Neural cell (in vitro differentiated cells): ENCODE data around the gene CCDC80. TPM values are rescaled to one million over a fixed set of nuclear protein-coding genes. Genes with fewer than 3 reads are reported as not detected.

Experiments used
- H2AFZ ChIP-seq: fragments of 200-600, 300-800 bp; sonication (generic), shearing (Covaris generic); 2 replicates; pipeline ENCODE4 v1.6.0; 2014; ENCODE audit warnings: low read depth, mild to moderate bottlenecking, antibody characterized with exemption, low read length, moderate library complexity
- H3F3A ChIP-seq: fragments of 200-600 bp; shearing (Covaris generic); 2 replicates; pipeline ENCODE4 v1.6.1; 2016; ENCODE audit warnings: mild to moderate bottlenecking, moderate library complexity, mixed read lengths, antibody characterized with exemption, low read length; ENCODE audit not compliant: insufficient read depth, poor library complexity, severe bottlenecking
- H3K27ac ChIP-seq: fragments of 200-600, 300-800 bp; sonication (generic), shearing (Covaris generic); 2 replicates; pipeline ENCODE4 v1.5.1; 2014; ENCODE audit warnings: mild to moderate bottlenecking, low read length, moderate library complexity
- H3K27me3 ChIP-seq: fragments of 300-800, 200-600 bp; sonication (generic), shearing (Covaris generic); 2 replicates; pipeline ENCODE4 v1.6.0; 2014; ENCODE audit warnings: mild to moderate bottlenecking, low read depth, low read length, moderate library complexity; ENCODE audit not compliant: insufficient read depth
- H3K36me3 ChIP-seq: fragments of 300-800, 200-600 bp; sonication (generic), shearing (Covaris generic); 2 replicates; pipeline ENCODE4 v1.5.1; 2014; ENCODE audit warnings: mild to moderate bottlenecking, antibody characterized with exemption, low read length, moderate library complexity; ENCODE audit not compliant: insufficient read depth
- H3K4me2 ChIP-seq: fragments of 300-800, 200-600 bp; sonication (generic), shearing (Covaris generic); 2 replicates; pipeline ENCODE4 v1.6.0; 2014; ENCODE audit warnings: mild to moderate bottlenecking, low read length
- H3K4me3 ChIP-seq: fragments of 300-800, 200-600 bp; sonication (generic), shearing (Covaris generic); 2 replicates; pipeline ENCODE4 v1.5.1; 2014; ENCODE audit warnings: mild to moderate bottlenecking, low read length, moderate library complexity
- H3K79me2 ChIP-seq: fragments of 200-600 bp; shearing (Covaris generic); replicated peaks from 2 replicates; pipeline ENCODE4 v1.6.0; 2014; ENCODE audit warnings: mild to moderate bottlenecking, low read length, moderate library complexity; ENCODE audit not compliant: insufficient read depth
- H3K9ac ChIP-seq: fragments of 300-800, 200-600 bp; sonication (generic), shearing (Covaris generic); 2 replicates; pipeline ENCODE4 v1.6.1; 2016; ENCODE audit warnings: mild to moderate bottlenecking, low read length, mixed read lengths
- H3K9me2 ChIP-seq: fragments of 200-600 bp; shearing (Covaris generic); 2 replicates; pipeline ENCODE4 v1.6.1; 2016; ENCODE audit warnings: mild to moderate bottlenecking, low read length, mixed read lengths; ENCODE audit not compliant: insufficient read depth
- H3K9me3 ChIP-seq: fragments of 200-600, 300-800 bp; sonication (generic), shearing (Covaris generic); 2 replicates; pipeline ENCODE4 v1.6.1; 2016; ENCODE audit warnings: mild to moderate bottlenecking, mixed run types, low read length, moderate library complexity, mixed read lengths
- H4K20me1 ChIP-seq: fragments of 200-600 bp; shearing (Covaris generic); 2 replicates; pipeline ENCODE4 v1.6.1; 2016; ENCODE audit warnings: mild to moderate bottlenecking, mixed run types; ENCODE audit not compliant: insufficient read depth
- EP300 ChIP-seq: fragments of 450-650 bp; conservative IDR thresholded peaks from 2 replicates; pipeline ENCODE4 v1.6.1; 2014; ENCODE audit warnings: antibody characterized with exemption, mild to moderate bottlenecking, moderate library complexity; ENCODE audit not compliant: poor library complexity, severe bottlenecking
- EZH2 ChIP-seq: fragments of 200-600, 300-800 bp; shearing (Covaris generic), sonication (generic); IDR thresholded peaks from 2 replicates; pipeline ENCODE4 v1.6.1; 2014; ENCODE audit warnings: antibody characterized with exemption, low read length, borderline replicate concordance, mild to moderate bottlenecking; ENCODE audit not compliant: insufficient read depth, poor library complexity, severe bottlenecking
- MXI1 ChIP-seq: fragments of 450-650 bp; conservative IDR thresholded peaks from 2 replicates; pipeline ENCODE4 v1.6.1; 2014; ENCODE audit warnings: antibody characterized with exemption, mild to moderate bottlenecking; ENCODE audit not compliant: poor library complexity, severe bottlenecking
- POLR2AphosphoS5 ChIP-seq: IDR thresholded peaks from 2 replicates; pipeline ENCODE4 v1.6.1; 2012
- RAD21 ChIP-seq: fragments of 450-650 bp; conservative IDR thresholded peaks from 2 replicates; pipeline ENCODE4 v1.6.1; 2014; ENCODE audit warnings: antibody characterized with exemption, mild to moderate bottlenecking, moderate library complexity
- REST ChIP-seq: IDR thresholded peaks from 2 replicates; pipeline ENCODE4 v1.6.1; 2012; ENCODE audit warnings: borderline replicate concordance
- SMC3 ChIP-seq: fragments of 450-650 bp; conservative IDR thresholded peaks from 2 replicates; pipeline ENCODE4 v1.6.1; 2014; ENCODE audit warnings: antibody characterized with exemption, mild to moderate bottlenecking, moderate library complexity; ENCODE audit not compliant: poor library complexity
- TAF1 ChIP-seq: IDR thresholded peaks from 2 replicates; pipeline ENCODE4 v1.6.1; 2012; ENCODE audit warnings: low read depth
- polyA plus RNA-seq: library from polyadenylated mRNA; depleted of rRNA; stranded (reverse); fragments of >200 nt; gene quantifications from 2 replicates; pipeline ENCODE4 v1.2.3, GENCODE V29; 2014
- TF ChIP-seq, protein P1 (sequence below): fragments of 450-650 bp; IDR thresholded peaks from 2 replicates; pipeline ENCODE4 v1.5.1; 2014; ENCODE audit warnings: antibody characterized with exemption, mild to moderate bottlenecking, moderate library complexity; ENCODE audit not compliant: poor library complexity, severe bottlenecking

The CCDC80 gene
- polyA plus RNA-seq, 1 donor from 2014 or later, result 0.14 TPM

- TF ChIP-seq RAD21 (no peak), EP300 (no peak), EZH2 (no peak), MXI1 (no peak), REST (no peak), SMC3 (no peak), POLR2AphosphoS5 (no peak), TAF1 (no peak)
- TF ChIP-seq, protein P1, sequence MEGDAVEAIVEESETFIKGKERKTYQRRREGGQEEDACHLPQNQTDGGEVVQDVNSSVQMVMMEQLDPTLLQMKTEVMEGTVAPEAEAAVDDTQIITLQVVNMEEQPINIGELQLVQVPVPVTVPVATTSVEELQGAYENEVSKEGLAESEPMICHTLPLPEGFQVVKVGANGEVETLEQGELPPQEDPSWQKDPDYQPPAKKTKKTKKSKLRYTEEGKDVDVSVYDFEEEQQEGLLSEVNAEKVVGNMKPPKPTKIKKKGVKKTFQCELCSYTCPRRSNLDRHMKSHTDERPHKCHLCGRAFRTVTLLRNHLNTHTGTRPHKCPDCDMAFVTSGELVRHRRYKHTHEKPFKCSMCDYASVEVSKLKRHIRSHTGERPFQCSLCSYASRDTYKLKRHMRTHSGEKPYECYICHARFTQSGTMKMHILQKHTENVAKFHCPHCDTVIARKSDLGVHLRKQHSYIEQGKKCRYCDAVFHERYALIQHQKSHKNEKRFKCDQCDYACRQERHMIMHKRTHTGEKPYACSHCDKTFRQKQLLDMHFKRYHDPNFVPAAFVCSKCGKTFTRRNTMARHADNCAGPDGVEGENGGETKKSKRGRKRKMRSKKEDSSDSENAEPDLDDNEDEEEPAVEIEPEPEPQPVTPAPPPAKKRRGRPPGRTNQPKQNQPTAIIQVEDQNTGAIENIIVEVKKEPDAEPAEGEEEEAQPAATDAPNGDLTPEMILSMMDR, result no peak
- H3K4me3 ChIP-seq, result no peak overlapping the region
- no peaks in the 10 kb centered on the region for H3K27me3 ChIP-seq
- H3K9ac ChIP-seq, result no peak overlapping the region
- H3K9me2 ChIP-seq, result no peaks in the 10 kb centered on the region
- H3K36me3 ChIP-seq, result no peaks in the 10 kb centered on the region
- no peaks in the 10 kb centered on the region for H4K20me1 ChIP-seq
- no peaks in the 10 kb centered on the region for H3F3A ChIP-seq
- H3K79me2 ChIP-seq, result no peaks in the 10 kb centered on the region
- no peak overlapping the region for H3K4me2 ChIP-seq
- H2AFZ ChIP-seq, result no peak overlapping the region
- H3K9me3 ChIP-seq, result no peaks in the 10 kb centered on the region
- H3K27ac ChIP-seq, result no peak overlapping the region
These were observed 34.4 kb upstream of the CCDC80 start for GRCh38 chr3:112675349-112675748.

- Histone ChIP-seq H3K9ac (no peak overlapping the region), H3K27me3 (no peaks in the 10 kb centered on the region), H3K4me2 (no peak overlapping the region), H4K20me1 (no peaks in the 10 kb centered on the region), H3K79me2 (no peaks in the 10 kb centered on the region), H3F3A (no peaks in the 10 kb centered on the region), H2AFZ (no peak overlapping the region), H3K36me3 (no peaks in the 10 kb centered on the region), H3K4me3 (no peak overlapping the region), H3K27ac (no peak overlapping the region), H3K9me3 (no peaks in the 10 kb centered on the region), H3K9me2 (no peaks in the 10 kb centered on the region)
- TF ChIP-seq RAD21 (no peak), TAF1 (no peak), REST (no peak), EP300 (no peak), EZH2 (no peak), POLR2AphosphoS5 (no peak), SMC3 (no peak), MXI1 (no peak)
- TF ChIP-seq, protein P1, result no peak
These were observed 32.0 kb upstream of the CCDC80 start for GRCh38 chr3:112672716-112673541.
